HG03045 (cell line): ENCODE results near the gene CARM1.
"Not testable (repeated sequence)": the region's sequence is repeated elsewhere in the genome, so short reads cannot be mapped to it uniquely, and the experiment has no call there.

Experiments used
- ATAC-seq: cut with Tn5 transposase; IDR thresholded peaks from one replicate; pipeline ENCODE4 v1.9.1; 2021; ENCODE audit warnings: mild to moderate bottlenecking, moderate library complexity; ENCODE audit not compliant: unreplicated experiment

The CARM1 gene

DNA sequence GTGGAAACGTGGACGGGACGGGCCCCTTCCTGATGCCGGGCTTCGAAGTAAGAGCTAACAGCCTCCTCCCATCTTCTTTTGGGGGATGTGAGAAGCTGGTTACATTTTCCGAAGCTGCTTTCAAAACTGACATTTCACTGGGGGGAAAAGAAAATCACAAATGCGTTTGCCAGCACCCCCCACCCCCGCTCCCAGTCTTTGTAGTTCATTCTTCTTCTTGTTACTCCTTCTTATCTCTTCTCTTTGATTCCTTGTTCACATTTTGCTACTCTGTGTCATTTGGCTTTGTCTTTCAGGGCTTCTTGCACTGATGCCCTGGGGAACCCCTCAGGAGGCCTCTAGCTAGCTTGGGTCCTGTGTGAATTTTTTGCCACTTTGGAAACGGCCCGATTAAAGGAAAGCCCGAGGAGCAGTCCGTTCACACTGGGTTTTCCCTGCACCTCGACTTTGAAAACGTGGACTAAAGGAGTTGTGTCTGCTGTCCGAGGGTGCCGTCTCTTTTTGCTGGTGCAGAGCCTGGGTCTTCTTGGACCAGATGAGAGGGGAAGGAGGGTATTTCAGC is 1.3 kb downstream of the CARM1 start:
- no peak for ATAC-seq

DNA sequence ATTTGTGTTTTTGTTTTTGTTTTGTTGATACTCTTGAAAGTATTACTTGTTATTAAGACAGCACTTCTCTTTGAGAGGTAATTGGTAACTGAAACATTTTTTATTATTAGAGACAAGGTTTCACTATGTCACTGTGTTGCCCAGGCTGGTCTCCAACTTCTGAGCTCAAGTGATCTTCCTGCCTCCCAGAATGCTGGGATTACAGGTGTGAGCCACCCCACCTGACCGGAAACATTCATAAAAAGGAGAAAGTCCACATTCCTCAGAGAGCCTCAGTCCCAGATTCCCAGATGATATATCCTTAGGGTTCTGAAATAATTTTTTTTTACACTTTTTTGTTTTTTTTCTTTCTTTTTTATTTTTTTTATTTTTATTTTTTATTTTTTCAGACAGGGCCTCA is 2.7 kb downstream of the CARM1 start:
- ATAC-seq: no peak

GRCh38 chr19:10876459-10877240 is 5.3 kb downstream of the CARM1 start:
- ATAC-seq: peak; percentile 39

DNA sequence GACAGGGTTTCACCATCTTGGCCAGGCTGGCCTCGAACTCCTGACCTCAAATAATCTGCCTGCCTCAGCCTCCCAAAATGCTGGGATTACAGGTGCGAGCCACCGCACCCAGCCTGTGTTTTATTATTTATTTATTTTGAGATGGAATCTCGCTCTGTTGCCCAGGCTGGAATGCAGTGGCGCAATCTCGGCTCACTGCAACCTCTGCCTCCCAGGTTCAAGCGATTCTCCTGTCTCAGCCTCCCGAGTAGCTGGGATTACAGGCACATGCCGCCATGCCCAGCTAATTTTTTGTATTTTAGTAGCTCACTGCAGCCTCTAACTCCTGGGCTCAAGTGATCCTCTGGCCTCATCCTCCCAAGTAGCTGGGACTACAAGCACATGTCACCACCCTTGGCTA is 6.3 kb downstream of the CARM1 start:
- not testable (repeated sequence) for ATAC-seq

- no peak for ATAC-seq
These were observed 6.9 kb downstream of the CARM1 start for GRCh38 chr19:10878253-10878652.

GRCh38 chr19:10881403-10882107 is 10.2 kb downstream of the CARM1 start:
- ATAC-seq: no peak

DNA sequence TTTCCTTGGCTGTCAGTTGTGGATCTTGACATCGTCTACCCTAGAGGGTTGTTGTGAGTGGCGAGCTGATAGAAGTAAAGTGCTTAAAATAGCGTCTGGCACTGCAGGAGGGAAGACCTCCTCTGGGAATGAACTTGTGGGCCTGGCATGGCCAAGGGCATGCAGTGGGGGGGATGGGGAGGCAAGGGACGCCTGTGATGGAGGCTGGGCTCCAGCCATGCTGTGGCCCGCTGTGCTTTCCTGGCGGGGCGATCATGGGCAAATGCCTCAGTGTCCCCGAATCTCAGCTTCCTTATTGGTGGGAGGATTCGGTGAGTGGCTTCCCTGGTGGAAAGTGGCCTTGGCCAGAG is 10.7 kb downstream of the CARM1 start:
- ATAC-seq: no peak

DNA sequence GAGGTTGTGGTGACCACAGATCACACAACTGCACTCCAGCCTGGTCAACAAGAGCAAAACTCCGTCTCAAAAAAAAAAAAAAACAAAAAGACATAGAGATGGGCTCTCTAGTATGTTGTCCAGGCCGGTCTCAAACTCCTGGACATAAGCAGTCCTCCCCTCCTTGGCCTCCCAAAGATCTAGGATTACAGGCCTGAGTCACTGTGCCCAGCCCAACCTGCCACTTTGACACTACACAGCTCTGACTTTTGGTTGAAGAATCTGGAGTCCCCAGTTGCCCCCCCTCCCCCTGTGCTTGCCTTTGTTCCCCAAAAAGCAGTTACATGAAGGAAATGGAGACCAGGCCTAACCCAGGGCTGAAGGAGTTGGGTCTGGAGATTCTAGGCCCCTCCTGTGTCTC is 12.9 kb downstream of the CARM1 start:
- ATAC-seq: no peak

GRCh38 chr19:10885201-10886169 is 14.1 kb downstream of the CARM1 start:
- no peak for ATAC-seq

DNA sequence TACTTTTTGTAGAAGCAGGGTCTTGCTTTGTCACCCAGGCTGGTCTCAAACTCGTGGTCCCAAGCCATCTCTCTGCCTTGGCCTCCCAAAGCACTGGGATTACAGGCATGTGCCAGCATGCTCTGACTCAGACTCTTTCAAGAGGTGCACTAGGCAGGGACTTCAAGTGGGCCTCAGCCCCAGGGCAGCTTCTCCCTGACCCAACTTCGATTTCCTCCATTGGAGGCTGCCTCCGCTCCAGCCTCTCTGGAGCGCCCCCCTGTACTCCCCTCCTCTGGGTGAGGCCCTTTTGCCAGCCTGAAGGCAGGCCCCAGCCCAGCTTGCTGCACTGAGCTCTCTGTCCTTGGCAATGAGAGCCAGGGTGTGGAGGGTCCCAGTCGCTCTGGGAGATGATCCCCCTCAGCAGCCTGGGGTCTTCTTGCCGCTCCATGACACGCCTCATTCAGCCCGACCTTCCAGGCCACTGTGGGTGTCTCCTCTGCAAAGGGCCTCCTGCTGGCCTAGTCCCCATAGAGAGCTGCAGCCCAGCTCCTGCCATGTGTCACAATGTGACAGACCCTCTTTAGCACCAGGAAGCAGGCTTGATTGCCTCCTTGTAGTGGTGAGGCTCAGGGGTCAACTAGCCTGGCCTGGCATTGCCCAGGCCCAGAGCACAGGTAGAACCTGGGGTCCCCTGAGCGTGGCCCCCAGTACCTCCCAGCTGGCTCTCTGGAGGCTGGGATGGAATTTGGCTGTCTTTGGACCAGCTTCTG is 16.4 kb downstream of the CARM1 start:
- ATAC-seq: no peak

- no peak for ATAC-seq
These were observed 17.1 kb downstream of the CARM1 start for GRCh38 chr19:10888421-10888866.

- ATAC-seq: no peak
These were observed 18.5 kb downstream of the CARM1 start for GRCh38 chr19:10889880-10890279.

DNA sequence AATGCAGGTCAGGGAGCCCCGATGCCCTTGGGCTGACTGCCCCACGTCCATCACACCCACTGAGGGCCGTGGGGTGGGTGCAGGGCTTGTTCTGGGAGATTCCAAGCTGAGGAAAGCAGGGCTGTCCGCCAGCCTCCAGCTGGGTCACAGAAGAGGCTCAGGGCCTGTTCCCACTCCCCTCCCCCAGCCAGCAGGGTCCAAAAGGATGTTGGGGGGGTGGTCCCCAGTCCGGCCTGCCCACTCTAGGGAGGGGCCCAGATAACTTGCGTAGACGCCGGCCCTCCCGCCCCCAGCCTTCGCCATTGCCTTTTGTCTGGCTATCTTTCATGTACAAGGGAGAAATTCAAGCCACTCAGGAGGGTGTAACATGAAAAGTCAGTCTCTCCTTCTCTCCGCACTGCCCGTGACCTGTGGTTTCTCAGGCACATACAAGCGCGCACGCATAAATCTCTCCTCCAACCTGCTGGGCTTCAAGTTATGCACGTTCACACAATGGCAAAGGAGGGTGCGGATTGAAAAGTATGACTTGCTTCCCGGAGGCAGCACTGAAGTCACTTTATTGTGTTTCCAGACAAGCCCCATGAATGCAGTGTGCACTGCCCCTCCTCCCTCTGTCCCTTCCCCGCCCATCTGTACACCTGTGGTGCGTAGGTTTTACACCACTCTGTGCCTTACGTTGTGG is 20.2 kb downstream of the CARM1 start:
- no peak for ATAC-seq

DNA sequence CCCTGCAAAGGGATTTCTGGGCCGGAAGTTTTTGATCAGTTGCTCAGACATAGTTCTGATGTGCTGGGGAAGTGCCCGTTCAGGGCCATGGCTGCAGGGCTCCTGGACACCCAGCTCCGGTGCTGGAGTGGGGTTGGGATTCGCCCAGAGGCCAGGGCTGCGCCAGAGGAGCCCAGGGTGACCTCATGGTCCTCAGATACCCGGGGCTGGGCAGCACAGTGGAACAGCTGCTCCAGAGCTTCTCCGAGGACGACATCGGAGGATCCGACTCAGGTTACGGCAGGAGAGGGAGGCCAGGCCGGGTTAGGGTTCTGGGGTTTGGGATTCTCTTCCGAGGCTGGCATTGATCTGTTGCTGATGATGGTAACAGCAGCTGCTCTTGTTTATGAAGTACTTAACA is 20.9 kb downstream of the CARM1 start:
- ATAC-seq: no peak

DNA sequence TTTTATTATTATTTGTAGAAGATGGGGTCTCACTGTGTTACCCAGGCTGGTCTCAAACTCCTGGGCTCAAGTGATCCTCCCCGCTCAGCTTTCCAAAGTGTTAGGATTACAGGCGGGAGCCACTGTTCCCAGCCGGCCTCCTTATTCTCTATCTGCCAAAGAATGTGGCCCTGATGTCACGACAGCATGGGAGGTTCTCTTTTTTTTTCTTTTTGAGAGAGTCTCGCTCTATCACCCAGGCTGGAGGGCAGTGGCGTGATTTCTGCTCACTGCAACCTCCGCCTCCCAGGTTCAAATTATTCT is 23.5 kb downstream of the CARM1 start:
- ATAC-seq: no peak

GRCh38 chr19:10895363-10895762 is 24.0 kb downstream of the CARM1 start:
- no peak for ATAC-seq

DNA sequence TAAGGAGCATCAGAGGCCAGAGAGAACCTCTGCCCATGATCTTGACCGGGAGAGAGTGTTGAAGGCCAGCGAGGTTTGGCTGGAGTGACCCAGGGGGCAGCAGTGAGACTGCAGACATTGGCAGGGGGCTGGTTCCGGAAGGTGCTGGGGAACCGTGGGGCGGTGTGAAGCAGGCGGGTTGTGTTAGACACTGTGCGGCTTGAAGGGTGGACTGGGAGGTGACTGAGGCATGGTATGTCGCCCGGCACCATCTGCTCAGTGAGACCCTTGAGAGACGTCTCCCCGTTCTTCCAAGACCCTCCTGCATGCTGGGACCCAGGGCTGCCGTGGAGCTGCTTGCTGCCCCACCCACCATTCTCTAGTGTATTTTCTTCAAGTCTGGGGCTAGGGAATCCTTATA is 24.6 kb downstream of the CARM1 start:
- no peak for ATAC-seq

GRCh38 chr19:10896851-10897526 is 25.6 kb downstream of the CARM1 start:
- ATAC-seq: no peak

GRCh38 chr19:10898633-10899032 is 27.3 kb downstream of the CARM1 start:
- ATAC-seq: no peak
